K562 (cell line): Measurements from ENCODE around the gene SELENOF. TPM values are rescaled to one million over a fixed set of nuclear protein-coding genes. Genes with fewer than 3 reads are reported as not detected.

Experiments used
- ARID1B ChIP-seq: fragments of 450-650 bp; IDR thresholded peaks from 2 replicates; pipeline ENCODE4 v1.6.1; 2016; ENCODE audit warnings: antibody characterized with exemption, mild to moderate bottlenecking, inconsistent platforms
- CCAR2 ChIP-seq: fragments of 200-400 bp; formaldehyde crosslinking; IDR thresholded peaks from 2 replicates; pipeline ENCODE4 v1.6.1; 2017; ENCODE audit warnings: mild to moderate bottlenecking, low read depth, low read length
- CTBP1 ChIP-seq: fragments of 450-650 bp; IDR thresholded peaks from 2 replicates; pipeline ENCODE4 v1.6.1; 2016; ENCODE audit warnings: borderline replicate concordance
- MCM7 ChIP-seq, 2 experiments: fragments of 450-650 bp; IDR thresholded peaks; 2 replicates each; pipeline ENCODE4 v1.6.1; 2016 to 2018
- MXI1 ChIP-seq: IDR thresholded peaks from 2 replicates; pipeline ENCODE4 v1.6.1; 2011; ENCODE audit warnings: low read depth, mild to moderate bottlenecking, improper control_type of control experiment, low read length
- POU5F1 ChIP-seq: fragments of 150-350 bp; IDR thresholded peaks from 2 replicates; pipeline ENCODE4 v1.6.1; 2014; ENCODE audit warnings: borderline replicate concordance, low read length, low read depth, mild to moderate bottlenecking; ENCODE audit not compliant: partially characterized antibody
- TAF15 ChIP-seq: fragments of 200-400 bp; formaldehyde crosslinking; IDR thresholded peaks from 2 replicates; pipeline ENCODE4 v1.6.1; 2017; ENCODE audit warnings: mild to moderate bottlenecking, low read depth, low read length, moderate library complexity
- TSHZ1 ChIP-seq: fragments of 250-450 bp; sonication (Bioruptor Pico); IDR thresholded peaks from 2 replicates; pipeline ENCODE4 v1.4.0; 2020; ENCODE audit warnings: mild to moderate bottlenecking, moderate library complexity
- polyA plus RNA-seq, 8 experiments: library from polyadenylated mRNA; depleted of rRNA in 4 of 8; stranded (reverse) in 5 of 8; unstranded in 3 of 8; fragments of >200 nt; fragmentation: Nextera tagmentation in 2 of 8; fragmentation: Illumina TruSeq in 1 of 8; extraction: Ambion mirVana in 2 of 8; extraction: Trizol in 1 of 8; gene quantifications; 2 replicates each; pipeline versions ENCODE4 v1.2.1 to v1.2.3, GENCODE V29; 2011 to 2014; ENCODE audit warnings: inconsistent platforms in 1 of 8, missing spikeins in 1 of 8
- total RNA-seq, 7 experiments: library from RNA; depleted of rRNA in 6 of 7; stranded (reverse); fragments of >200 nt in 6 of 7; fragmentation: Illumina TruSeq in 2 of 7; extraction: Trizol in 2 of 7; gene quantifications; 2 replicates each; pipeline versions ENCODE4 v1.2.1 to v1.2.3, GENCODE V29; 2011 to 2021; ENCODE audit warnings: low replicate concordance in 1 of 7
- TF ChIP-seq, protein P1 (sequence below): fragments of 200-800 bp; sonication (Bioruptor generic); IDR thresholded peaks from 2 replicates; pipeline ENCODE4 v1.6.1; 2017; ENCODE audit warnings: missing genetic modification characterization, missing compliant biosample characterization
- TF ChIP-seq, protein P2 (sequence below): sonication (generic); formaldehyde crosslinking; IDR thresholded peaks from 2 replicates; pipeline ENCODE4 v1.8.1; 2022; ENCODE audit warnings: missing genetic modification reagents
- TF ChIP-seq, protein P3 (sequence below), 2 experiments: fragments of 450-650 bp in 1 of 2; sonication (generic) in 1 of 2; formaldehyde crosslinking in 1 of 2; IDR thresholded peaks; 2 replicates each; pipeline versions ENCODE4 v1.7.1 to v1.9.0; 2016 to 2022; ENCODE audit warnings: inconsistent platforms in 1 of 2, mild to moderate bottlenecking in 1 of 2, missing genetic modification reagents in 1 of 2

Gene SELENOF
- total and polyA plus RNA-seq, 9 of the 15 experiments (the other 6 are each of a cell fraction or from before 2014, with no cell fraction given) = 115 to 394 (median 215) TPM

- TF ChIP-seq TSHZ1 (CRISPR knock-in tag) = no peak
- TF ChIP-seq, protein P1, sequence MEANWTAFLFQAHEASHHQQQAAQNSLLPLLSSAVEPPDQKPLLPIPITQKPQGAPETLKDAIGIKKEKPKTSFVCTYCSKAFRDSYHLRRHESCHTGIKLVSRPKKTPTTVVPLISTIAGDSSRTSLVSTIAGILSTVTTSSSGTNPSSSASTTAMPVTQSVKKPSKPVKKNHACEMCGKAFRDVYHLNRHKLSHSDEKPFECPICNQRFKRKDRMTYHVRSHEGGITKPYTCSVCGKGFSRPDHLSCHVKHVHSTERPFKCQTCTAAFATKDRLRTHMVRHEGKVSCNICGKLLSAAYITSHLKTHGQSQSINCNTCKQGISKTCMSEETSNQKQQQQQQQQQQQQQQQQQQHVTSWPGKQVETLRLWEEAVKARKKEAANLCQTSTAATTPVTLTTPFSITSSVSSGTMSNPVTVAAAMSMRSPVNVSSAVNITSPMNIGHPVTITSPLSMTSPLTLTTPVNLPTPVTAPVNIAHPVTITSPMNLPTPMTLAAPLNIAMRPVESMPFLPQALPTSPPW (CRISPR knock-in tag) = no peak; the same call in 1 of the 2 replicates
- no peak for TF ChIP-seq POU5F1
- no peak for TF ChIP-seq CCAR2
- no peak for TF ChIP-seq TAF15
- TF ChIP-seq MCM7 (IDR thresholded peaks at IDR 0.05) = no peak
- TF ChIP-seq ARID1B = no peak
- TF ChIP-seq, protein P2, sequence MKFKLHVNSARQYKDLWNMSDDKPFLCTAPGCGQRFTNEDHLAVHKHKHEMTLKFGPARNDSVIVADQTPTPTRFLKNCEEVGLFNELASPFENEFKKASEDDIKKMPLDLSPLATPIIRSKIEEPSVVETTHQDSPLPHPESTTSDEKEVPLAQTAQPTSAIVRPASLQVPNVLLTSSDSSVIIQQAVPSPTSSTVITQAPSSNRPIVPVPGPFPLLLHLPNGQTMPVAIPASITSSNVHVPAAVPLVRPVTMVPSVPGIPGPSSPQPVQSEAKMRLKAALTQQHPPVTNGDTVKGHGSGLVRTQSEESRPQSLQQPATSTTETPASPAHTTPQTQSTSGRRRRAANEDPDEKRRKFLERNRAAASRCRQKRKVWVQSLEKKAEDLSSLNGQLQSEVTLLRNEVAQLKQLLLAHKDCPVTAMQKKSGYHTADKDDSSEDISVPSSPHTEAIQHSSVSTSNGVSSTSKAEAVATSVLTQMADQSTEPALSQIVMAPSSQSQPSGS (CRISPR knock-in tag) = no peak
- peak; percentile 34; the same call in 1 of the 2 replicates for TF ChIP-seq CTBP1
- TF ChIP-seq, protein P3, sequence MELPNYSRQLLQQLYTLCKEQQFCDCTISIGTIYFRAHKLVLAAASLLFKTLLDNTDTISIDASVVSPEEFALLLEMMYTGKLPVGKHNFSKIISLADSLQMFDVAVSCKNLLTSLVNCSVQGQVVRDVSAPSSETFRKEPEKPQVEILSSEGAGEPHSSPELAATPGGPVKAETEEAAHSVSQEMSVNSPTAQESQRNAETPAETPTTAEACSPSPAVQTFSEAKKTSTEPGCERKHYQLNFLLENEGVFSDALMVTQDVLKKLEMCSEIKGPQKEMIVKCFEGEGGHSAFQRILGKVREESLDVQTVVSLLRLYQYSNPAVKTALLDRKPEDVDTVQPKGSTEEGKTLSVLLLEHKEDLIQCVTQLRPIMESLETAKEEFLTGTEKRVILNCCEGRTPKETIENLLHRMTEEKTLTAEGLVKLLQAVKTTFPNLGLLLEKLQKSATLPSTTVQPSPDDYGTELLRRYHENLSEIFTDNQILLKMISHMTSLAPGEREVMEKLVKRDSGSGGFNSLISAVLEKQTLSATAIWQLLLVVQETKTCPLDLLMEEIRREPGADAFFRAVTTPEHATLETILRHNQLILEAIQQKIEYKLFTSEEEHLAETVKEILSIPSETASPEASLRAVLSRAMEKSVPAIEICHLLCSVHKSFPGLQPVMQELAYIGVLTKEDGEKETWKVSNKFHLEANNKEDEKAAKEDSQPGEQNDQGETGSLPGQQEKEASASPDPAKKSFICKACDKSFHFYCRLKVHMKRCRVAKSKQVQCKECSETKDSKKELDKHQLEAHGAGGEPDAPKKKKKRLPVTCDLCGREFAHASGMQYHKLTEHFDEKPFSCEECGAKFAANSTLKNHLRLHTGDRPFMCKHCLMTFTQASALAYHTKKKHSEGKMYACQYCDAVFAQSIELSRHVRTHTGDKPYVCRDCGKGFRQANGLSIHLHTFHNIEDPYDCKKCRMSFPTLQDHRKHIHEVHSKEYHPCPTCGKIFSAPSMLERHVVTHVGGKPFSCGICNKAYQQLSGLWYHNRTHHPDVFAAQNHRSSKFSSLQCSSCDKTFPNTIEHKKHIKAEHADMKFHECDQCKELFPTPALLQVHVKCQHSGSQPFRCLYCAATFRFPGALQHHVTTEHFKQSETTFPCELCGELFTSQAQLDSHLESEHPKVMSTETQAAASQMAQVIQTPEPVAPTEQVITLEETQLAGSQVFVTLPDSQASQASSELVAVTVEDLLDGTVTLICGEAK (IDR thresholded peaks at IDR 0.05) = no peak
- TF ChIP-seq, protein P3 (CRISPR knock-in tag; IDR thresholded peaks at IDR 0.05) = no peak
- no peak for TF ChIP-seq MXI1
Measured at GRCh38 chr1:86914998-86915736, 1.2 kb upstream of the SELENOF start (continued).
